Activated T-helper 17 cell treated with anti-CD3 and anti-CD28 coated beads, Interleukin-2, amount 50 U/mL, for 72 hours (primary cell): Measurements from ENCODE around the gene SLC35F1. TPM values are rescaled to one million over a fixed set of nuclear protein-coding genes. Genes with fewer than 3 reads are reported as not detected.
"Not testable (repeated sequence)": the region's sequence is repeated elsewhere in the genome, so short reads cannot be mapped to it uniquely, and the experiment has no call there.

Source experiments
- ATAC-seq: fragments of 150-1000 bp; cut with Tn5 transposase; replicated peaks from 2 replicates; pipeline ENCODE4 v1.10.0; 2021; ENCODE audit warnings: mild to moderate bottlenecking, moderate library complexity
- H3K27ac Mint-ChIP-seq: one replicate; pipeline ENCODE4 v1.8.0; 2022; ENCODE audit warnings: mixed read lengths
- H3K27me3 Mint-ChIP-seq: one replicate; pipeline ENCODE4 v1.8.0; 2022; ENCODE audit warnings: mixed read lengths
- H3K36me3 Mint-ChIP-seq: one replicate; pipeline ENCODE4 v1.8.0; 2022; ENCODE audit warnings: low read depth, mild to moderate bottlenecking, mixed read lengths
- H3K4me1 Mint-ChIP-seq: one replicate; pipeline ENCODE4 v1.8.0; 2022; ENCODE audit warnings: mixed read lengths
- H3K4me3 Mint-ChIP-seq: one replicate; pipeline ENCODE4 v1.8.0; 2022; ENCODE audit warnings: mild to moderate bottlenecking, mixed read lengths
- H3K9me3 Mint-ChIP-seq: one replicate; pipeline ENCODE4 v1.8.0; 2022; ENCODE audit warnings: mixed read lengths
- total RNA-seq, 2 donors: library from RNA; stranded (reverse); gene quantifications; one replicate each; pipeline ENCODE4 v1.2.3, GENCODE V29; 2022

Gene SLC35F1
- total RNA-seq, 2 donors from 2014 or later, result 0.04 to 0.16 TPM

DNA sequence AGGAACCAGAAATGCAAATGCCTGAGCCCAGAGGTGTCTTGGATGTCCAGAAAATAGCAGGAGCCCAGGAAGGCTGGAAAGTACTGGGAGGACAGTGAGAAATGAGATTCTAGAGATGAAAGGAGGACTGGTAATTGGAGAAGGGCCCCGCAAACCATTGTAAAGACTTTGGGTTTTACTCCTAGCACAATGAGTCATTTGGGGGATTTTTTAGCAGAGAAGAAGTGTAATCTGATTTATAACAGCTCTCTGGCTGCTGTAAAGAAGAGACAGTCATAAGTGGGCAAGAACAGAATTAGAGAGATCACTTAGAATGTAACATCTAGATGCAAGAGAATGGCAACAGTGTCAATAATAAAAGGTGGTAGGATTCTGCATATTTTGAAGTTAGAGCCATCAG is 40.2 kb downstream of the SLC35F1 start:
- peak; percentile 66 for ATAC-seq
- Mint-ChIP-seq H3K4me1 (no peaks in the 10 kb centered on the region), H3K36me3 (no peaks in the 10 kb centered on the region), H3K9me3 (no peaks in the 10 kb centered on the region), H3K27me3 (peaks cover 18% of the 10 kb centered on the region), H3K27ac (no peak overlapping the region), H3K4me3 (no peak overlapping the region)

DNA sequence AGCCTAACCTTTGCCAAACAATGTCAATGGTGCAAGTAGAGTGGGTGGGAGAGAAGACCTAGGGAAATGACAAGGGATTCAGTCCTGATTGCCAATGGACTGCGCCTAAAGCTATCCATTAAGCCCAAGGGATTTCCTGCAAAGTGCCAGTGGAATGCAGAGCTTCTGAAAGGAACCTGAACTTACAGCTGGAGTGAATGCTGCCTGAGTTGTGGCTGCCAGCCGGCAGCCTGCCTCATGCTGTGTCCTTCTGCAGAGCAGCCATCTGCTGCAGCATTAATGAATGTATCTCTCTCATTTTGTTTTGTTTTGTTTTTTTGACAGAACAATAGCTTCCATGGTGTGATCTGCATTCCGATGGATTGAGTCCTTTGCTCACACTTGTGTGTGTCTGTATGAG is 44.7 kb downstream of the SLC35F1 start:
- H3K9me3 Mint-ChIP-seq, result no peaks in the 10 kb centered on the region
- H3K27me3 Mint-ChIP-seq, result peaks cover 13% of the 10 kb centered on the region
- H3K36me3 Mint-ChIP-seq, result no peaks in the 10 kb centered on the region
- ATAC-seq, result no peak
- no peak overlapping the region for H3K27ac Mint-ChIP-seq
- H3K4me3 Mint-ChIP-seq, result no peak overlapping the region
- no peaks in the 10 kb centered on the region for H3K4me1 Mint-ChIP-seq

DNA sequence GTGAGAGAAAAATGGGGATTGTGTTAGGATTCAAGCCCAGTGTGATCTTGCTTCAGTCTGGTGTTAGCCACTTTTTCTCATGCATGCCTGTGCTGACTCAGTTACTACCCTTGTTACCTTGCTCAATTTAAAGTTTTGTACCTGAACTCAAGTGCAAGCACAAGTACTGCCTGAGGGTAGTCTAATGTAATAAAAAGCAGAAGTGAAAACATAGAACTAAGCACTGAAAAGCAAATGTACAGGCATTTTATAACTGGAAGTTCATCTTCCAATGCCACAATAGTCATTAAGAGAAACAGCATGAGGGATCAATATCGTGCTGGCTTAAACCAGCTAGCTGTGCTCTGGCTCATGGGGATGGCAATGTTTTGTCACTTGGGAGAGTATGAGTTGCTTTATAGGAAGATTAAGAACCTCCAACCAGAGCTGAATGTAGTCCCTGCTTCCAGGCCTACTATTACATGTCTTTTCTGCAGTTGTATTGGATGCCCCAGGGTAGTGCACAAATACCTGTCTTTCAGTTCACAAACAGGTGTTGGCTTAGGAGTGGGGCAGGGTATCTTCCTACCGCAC is 48.7 kb downstream of the SLC35F1 start:
- H3K4me3 Mint-ChIP-seq, result no peak overlapping the region
- no peaks in the 10 kb centered on the region for H3K4me1 Mint-ChIP-seq
- no peak overlapping the region for H3K27ac Mint-ChIP-seq
- no peaks in the 10 kb centered on the region for H3K36me3 Mint-ChIP-seq
- H3K27me3 Mint-ChIP-seq, result peaks cover 8% of the 10 kb centered on the region
- no peak for ATAC-seq
- no peaks in the 10 kb centered on the region for H3K9me3 Mint-ChIP-seq

DNA sequence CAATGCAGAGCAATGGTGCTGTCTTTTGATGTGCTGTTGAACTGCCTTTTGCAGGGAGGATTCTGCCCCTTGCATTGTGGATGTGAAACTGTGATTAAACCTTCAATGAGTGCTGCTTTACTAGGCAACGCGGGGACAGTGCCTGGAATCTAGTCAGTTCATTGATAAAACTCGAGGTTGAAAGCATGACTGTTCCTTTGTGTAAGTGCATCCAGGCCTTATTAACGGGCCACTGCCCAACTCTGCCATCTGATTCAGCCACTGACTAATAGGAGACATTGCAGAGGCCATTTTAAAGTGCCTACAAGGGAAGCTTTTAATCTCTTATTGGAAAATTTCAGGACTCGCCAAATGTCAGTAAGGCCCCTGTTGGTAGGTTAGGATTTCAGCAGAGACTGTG is 49.3 kb downstream of the SLC35F1 start:
- no peak overlapping the region for H3K27ac Mint-ChIP-seq
- H3K4me1 Mint-ChIP-seq, result no peaks in the 10 kb centered on the region
- H3K36me3 Mint-ChIP-seq, result no peaks in the 10 kb centered on the region
- H3K4me3 Mint-ChIP-seq, result no peak overlapping the region
- no peaks in the 10 kb centered on the region for H3K9me3 Mint-ChIP-seq
- peaks cover 8% of the 10 kb centered on the region for H3K27me3 Mint-ChIP-seq
- no peak for ATAC-seq

DNA sequence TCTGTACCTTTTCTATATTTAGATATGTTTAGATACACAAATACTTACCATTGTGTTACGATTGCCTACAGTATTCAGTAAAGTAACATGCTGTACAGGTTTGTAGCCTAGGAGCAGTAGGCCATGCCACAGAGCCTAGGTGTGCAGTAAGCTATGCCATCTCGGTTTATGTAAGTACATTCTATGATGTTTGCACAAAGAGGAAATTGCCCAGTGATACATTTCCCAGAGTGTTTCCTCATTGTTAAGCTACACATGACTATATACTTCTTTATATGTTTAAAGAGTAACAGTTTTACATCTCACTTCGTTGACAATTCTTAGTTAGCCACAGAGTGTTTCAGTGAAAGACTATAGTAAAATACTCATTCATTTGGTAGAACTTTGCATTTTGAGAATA is 51.5 kb downstream of the SLC35F1 start:
- Mint-ChIP-seq H3K27me3 (peaks cover 5% of the 10 kb centered on the region), H3K4me1 (no peaks in the 10 kb centered on the region), H3K4me3 (no peak overlapping the region), H3K9me3 (no peaks in the 10 kb centered on the region), H3K27ac (no peak overlapping the region), H3K36me3 (no peaks in the 10 kb centered on the region)
- ATAC-seq, result no peak

DNA sequence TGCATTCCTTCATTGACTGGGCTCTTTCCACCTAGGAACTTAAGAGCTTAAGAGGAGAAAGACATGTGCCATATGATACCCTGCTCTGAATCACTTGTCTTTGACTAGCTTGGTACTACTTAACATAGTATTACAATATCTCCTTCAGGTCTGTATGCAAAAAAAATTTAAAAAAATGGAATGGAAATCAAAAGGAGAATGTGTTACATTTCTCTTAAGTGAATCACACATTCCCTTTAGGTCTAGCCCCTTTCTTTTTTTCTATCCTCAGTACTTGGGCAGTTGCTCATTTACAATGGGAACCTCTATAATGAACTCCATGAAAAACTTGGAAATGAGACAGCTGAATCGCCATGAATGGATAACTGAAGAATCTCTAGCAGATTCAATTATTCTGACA is 53.8 kb downstream of the SLC35F1 start:
- Mint-ChIP-seq H3K27ac (no peak overlapping the region), H3K36me3 (no peaks in the 10 kb centered on the region), H3K4me3 (no peak overlapping the region), H3K27me3 (peaks cover 9% of the 10 kb centered on the region), H3K9me3 (peaks cover 4% of the 10 kb centered on the region), H3K4me1 (no peaks in the 10 kb centered on the region)
- ATAC-seq, result no peak

DNA sequence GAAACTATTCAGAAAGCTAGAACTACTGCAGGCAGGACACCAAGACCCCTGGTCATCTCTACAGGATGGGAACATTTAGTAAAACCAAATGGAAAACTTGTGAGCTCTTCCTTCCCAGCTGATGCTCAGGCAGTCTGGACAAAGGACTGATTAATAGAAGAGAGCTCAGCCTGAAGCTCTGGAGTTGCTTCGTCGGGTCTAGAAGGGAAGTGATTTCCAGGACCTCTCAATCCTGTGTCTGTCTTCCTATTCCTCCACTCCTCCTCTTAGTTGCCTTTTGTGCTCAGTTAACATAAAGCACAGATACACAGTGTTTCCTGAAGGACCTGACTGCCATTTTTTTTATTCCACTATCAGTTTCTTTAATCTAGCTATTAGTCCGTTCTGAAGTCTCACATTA is 54.2 kb downstream of the SLC35F1 start:
- Mint-ChIP-seq H3K9me3 (peaks cover 4% of the 10 kb centered on the region), H3K36me3 (no peaks in the 10 kb centered on the region), H3K27ac (no peak overlapping the region), H3K27me3 (peaks cover 9% of the 10 kb centered on the region), H3K4me3 (no peak overlapping the region), H3K4me1 (no peaks in the 10 kb centered on the region)
- ATAC-seq, result no peak

DNA sequence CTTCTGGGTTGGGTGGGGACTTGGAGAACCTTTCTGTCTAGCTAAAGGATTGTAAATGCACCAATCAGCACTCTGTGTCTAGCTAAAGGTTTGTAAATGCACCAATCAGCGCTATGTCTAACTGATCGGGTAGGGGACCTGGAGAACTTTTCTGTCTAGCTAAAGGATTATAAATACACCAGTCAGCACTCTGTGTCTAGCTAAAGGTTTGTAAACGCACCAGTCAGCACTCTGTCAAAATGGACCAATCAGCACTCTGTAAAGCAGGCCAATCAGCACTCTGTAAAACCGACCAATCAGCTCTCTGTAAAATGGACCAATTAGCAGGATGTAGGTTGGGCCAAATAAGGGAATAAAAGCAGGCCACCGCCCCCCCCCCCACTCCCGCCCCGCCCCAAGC is 58.7 kb downstream of the SLC35F1 start:
- not testable (repeated sequence) for ATAC-seq, H3K4me1 Mint-ChIP-seq, H3K27ac Mint-ChIP-seq, H3K27me3 Mint-ChIP-seq, H3K4me3 Mint-ChIP-seq, H3K36me3 Mint-ChIP-seq, H3K9me3 Mint-ChIP-seq

DNA sequence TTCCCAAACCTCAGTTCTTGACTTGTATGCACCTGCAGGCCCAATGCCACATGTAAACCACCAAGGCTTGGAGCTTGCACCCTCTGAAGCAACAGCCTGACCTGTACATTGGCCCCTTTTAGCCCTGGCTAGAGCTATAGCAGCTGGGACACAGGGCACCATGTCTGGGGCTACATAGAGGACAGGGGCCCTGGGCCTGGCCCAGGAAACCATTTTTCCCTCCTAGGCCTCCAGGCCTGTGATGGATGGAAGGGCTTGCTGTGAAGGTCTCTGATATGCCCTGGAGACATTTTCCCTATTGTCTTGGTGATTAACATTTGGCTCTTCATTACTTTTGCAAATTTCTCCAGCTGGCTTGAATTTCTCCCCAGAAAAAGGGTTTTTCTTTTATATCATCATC is 64.6 kb downstream of the SLC35F1 start:
- no peak for ATAC-seq
- Mint-ChIP-seq H3K27me3 (no peaks in the 10 kb centered on the region), H3K27ac (no peak overlapping the region), H3K9me3 (no peaks in the 10 kb centered on the region), H3K4me3 (no peak overlapping the region), H3K4me1 (no peaks in the 10 kb centered on the region), H3K36me3 (no peaks in the 10 kb centered on the region)

DNA sequence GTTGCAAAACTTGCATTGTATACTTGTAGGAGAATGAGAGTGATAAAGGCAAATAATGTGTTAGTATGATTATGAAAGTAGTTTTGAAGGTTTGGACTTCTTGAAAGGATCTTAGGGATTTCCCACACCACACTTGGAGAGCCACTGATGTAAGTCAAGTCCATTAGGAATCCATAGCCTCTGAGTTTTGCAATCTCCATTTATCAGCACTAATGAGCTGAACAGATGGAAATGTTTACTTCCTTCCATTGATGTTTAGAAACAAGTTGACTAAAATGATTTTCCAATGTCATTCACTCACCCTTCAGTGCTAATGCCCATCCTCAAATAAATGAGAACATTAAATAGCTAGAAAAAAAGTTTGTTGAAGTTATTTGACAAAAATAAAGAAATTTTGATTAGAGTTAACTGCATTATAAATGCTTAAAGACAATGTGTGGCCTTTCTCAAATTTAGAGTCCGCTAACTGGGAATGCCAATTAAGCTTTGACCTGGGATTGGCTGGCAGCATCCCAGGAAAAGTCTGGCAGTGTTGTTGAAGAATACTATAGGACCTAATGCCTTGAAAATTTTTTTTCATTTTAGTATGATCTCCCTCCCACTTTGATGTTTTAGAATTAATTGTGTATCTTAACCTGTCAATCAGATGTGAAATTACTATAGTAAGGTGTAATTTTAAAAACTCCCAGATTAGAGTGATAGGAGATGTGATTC is 68.0 kb downstream of the SLC35F1 start:
- Mint-ChIP-seq H3K4me1 (no peaks in the 10 kb centered on the region), H3K4me3 (no peak overlapping the region), H3K27ac (no peak overlapping the region), H3K27me3 (peaks cover 9% of the 10 kb centered on the region), H3K36me3 (no peaks in the 10 kb centered on the region), H3K9me3 (no peaks in the 10 kb centered on the region)
- ATAC-seq, result no peak

DNA sequence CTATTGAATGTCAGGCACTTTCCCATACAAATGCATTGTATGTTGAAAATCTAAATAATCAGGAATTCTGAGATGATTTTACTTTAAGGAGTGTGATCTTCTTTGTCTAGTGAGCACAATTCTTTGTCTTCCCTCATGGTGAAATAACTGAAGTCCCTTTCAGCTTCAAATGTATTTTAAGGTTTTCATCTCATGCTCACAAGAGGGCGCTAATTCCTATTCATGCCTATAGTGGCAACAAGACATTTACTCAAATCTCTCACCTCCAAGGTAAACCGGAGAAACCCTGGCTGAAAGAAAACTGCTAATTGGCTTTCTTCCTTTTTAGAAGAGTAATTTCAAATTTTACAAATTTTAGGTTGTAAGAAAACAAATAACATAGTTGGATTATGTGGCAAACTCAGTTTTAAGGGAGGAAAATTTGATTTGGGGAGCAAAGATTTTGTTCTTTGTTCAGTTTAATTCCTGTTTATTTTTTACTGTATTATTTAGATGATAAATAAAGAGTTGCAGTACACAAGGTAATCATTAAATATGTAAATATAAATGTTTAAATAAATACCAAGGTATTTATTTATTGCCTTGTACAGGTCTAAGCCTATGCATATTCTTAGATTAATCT is 69.1 kb downstream of the SLC35F1 start:
- H3K27ac Mint-ChIP-seq, result no peak overlapping the region
- H3K27me3 Mint-ChIP-seq, result peaks cover 14% of the 10 kb centered on the region
- H3K4me3 Mint-ChIP-seq, result no peak overlapping the region
- H3K9me3 Mint-ChIP-seq, result no peaks in the 10 kb centered on the region
- ATAC-seq, result no peak
- no peaks in the 10 kb centered on the region for H3K36me3 Mint-ChIP-seq
- H3K4me1 Mint-ChIP-seq, result no peaks in the 10 kb centered on the region

DNA sequence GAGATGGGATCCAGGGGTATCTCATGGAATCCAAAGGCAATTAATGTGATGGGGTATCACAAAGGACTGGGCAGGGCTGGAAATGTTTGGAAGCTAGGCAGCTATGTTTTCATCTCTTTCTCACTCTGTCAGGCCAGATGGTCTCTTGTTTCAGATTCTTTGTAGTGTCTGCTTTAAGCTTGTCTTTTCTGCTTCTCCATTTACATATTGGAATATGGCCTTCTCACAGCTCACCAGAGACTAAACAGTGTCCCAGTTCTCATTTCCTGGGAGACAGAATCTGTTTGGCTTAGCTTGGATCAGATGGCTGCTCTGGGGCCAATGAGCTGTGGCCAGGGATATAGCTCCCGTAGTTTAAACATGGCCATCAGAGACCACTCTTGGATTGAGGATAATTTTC is 78.9 kb downstream of the SLC35F1 start:
- Mint-ChIP-seq H3K4me3 (no peak overlapping the region), H3K36me3 (no peaks in the 10 kb centered on the region)
- ATAC-seq, result no peak

DNA sequence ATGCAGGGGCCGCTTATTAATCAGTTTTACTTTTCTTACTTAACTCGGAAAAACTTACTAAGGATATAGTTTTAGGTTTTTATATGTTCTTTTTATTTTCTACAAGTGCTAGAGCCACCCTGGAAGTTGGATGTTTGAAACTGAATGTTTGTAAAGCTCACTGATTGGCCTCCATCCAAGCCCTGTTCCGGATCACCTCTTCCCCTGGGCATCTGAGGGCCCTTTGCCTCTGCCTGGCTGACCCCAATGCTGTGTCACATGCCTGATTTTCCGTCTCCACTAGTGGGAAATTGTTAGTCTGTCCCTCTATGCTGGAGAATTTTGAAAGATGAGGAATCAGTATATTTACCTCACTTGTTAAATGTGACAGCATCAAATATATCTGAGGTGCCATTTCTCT is 79.3 kb downstream of the SLC35F1 start:
- Mint-ChIP-seq H3K9me3 (no peaks in the 10 kb centered on the region), H3K27me3 (no peaks in the 10 kb centered on the region), H3K4me1 (no peaks in the 10 kb centered on the region), H3K36me3 (no peaks in the 10 kb centered on the region), H3K27ac (no peak overlapping the region), H3K4me3 (no peak overlapping the region)
- ATAC-seq, result no peak

More for the DNA sequence above, 78.9 kb downstream of the SLC35F1 start:
- Mint-ChIP-seq H3K27me3 (peaks cover 3% of the 10 kb centered on the region), H3K9me3 (no peaks in the 10 kb centered on the region), H3K4me1 (no peaks in the 10 kb centered on the region), H3K27ac (no peak overlapping the region)

DNA sequence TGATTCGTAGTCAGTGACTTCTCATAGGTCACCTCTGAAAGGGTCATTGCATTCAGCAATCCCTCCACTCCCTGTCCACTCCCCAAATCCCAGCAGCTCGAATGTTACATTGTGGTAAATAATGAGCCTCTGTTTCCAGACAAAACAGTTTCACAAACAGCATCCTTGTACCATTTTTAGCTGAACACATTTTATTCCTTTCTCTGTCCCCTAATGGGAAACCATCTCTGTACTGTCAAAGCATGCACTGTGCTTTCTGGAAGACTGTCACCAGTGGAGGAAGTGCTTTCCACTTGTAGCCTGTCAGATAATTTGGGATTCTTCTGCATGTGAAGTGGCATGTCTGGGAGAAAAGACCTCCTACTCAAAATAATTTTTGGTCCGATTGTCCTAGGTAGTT is 82.0 kb downstream of the SLC35F1 start:
- no peak overlapping the region for H3K4me3 Mint-ChIP-seq
- no peak overlapping the region for H3K27ac Mint-ChIP-seq
- H3K9me3 Mint-ChIP-seq, result no peaks in the 10 kb centered on the region
- H3K36me3 Mint-ChIP-seq, result no peaks in the 10 kb centered on the region
- ATAC-seq, result no peak
- H3K27me3 Mint-ChIP-seq, result peaks cover 6% of the 10 kb centered on the region
- H3K4me1 Mint-ChIP-seq, result no peaks in the 10 kb centered on the region

DNA sequence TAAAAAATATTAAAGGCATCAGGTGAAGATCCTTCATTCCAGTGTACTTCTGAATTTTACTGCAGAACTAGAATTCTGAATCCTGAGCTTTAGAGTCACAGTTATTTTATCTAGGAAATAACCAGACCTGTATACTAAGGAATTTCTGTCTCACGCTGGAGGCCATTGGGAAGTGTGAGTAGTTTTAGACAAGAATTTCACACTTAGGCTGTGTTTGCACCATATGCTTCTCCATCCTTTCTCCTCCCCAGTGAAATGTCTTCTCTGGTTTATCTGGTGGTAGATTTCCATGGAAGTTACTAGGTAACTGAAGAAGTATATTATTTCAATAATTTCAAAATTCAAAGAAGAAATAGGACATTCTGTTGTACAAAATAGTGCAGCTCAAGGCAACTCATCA is 83.1 kb downstream of the SLC35F1 start:
- no peak for ATAC-seq
- Mint-ChIP-seq H3K27me3 (peaks cover 9% of the 10 kb centered on the region), H3K9me3 (no peaks in the 10 kb centered on the region), H3K36me3 (no peaks in the 10 kb centered on the region), H3K27ac (no peak overlapping the region), H3K4me1 (no peaks in the 10 kb centered on the region), H3K4me3 (no peak overlapping the region)
